SU-DHL-6 (cell line): ENCODE measurements around the gene DVL1.

ENCODE experiments used
- CTCF ChIP-seq: fragments of 200-600 bp; sonication (generic); IDR thresholded peaks from one replicate; pipeline ENCODE4 v1.5.1; 2017; ENCODE audit warnings: antibody characterized with exemption, mild to moderate bottlenecking, low read length, moderate library complexity; ENCODE audit not compliant: insufficient read depth, poor library complexity, severe bottlenecking
- EZH2phosphoT487 ChIP-seq: fragments of 200-600 bp; sonication (generic), shearing (Covaris generic); conservative IDR thresholded peaks from 2 replicates; pipeline ENCODE4 v1.6.1; 2018; ENCODE audit warnings: mild to moderate bottlenecking, antibody characterized with exemption, low read length, moderate library complexity, mixed read lengths

GRCh38 chr1:1305300-1306069, 43.7 kb downstream of the DVL1 start:
- TF ChIP-seq CTCF (no peak), EZH2phosphoT487 (no peak)
